ENCODE measurements around the gene FNDC8.
"Not testable (repeated sequence)": the region's sequence is repeated elsewhere in the genome, so short reads cannot be mapped to it uniquely, and the experiment has no call there.

Gene FNDC8

GRCh38 chr17:35121315-35121714, at the start of gene FNDC8:
Gene FNDC8, plus strand, starts transcription at chr17:35121615. Its CDS starts 79 bp downstream, at chr17:35121694.
- DNase-seq (ENCODE audit: low read depth), result no peak

GRCh38 chr17:35073183-35073790, 48.1 kb upstream of the FNDC8 start:
- DNase-seq (ENCODE audit: low read depth), result no peak

GRCh38 chr17:35073991-35074627, 47.3 kb upstream of the FNDC8 start:
- DNase-seq (ENCODE audit: low read depth), result no peak

GRCh38 chr17:35074711-35075707, 46.4 kb upstream of the FNDC8 start:
- DNase-seq (ENCODE audit: low read depth), result no peak

- no peak for DNase-seq (ENCODE audit: low read depth)
Observed at GRCh38 chr17:35076874-35077273, 44.5 kb upstream of the FNDC8 start.

GRCh38 chr17:35079547-35080423, 41.6 kb upstream of the FNDC8 start:
- DNase-seq (ENCODE audit: low read depth), result no peak

GRCh38 chr17:35080536-35080935, 40.9 kb upstream of the FNDC8 start:
- no peak for DNase-seq (ENCODE audit: low read depth)

- DNase-seq (ENCODE audit: low read depth), result no peak
Observed at GRCh38 chr17:35081638-35082037, 39.8 kb upstream of the FNDC8 start.

GRCh38 chr17:35082073-35082657, 39.2 kb upstream of the FNDC8 start:
- DNase-seq (ENCODE audit: low read depth), result peak; percentile 58

GRCh38 chr17:35083071-35083470, 38.3 kb upstream of the FNDC8 start:
- no peak for DNase-seq (ENCODE audit: low read depth)

GRCh38 chr17:35084987-35085386, 36.4 kb upstream of the FNDC8 start:
- DNase-seq (ENCODE audit: low read depth), result no peak

- DNase-seq (ENCODE audit: low read depth), result no peak
Observed at GRCh38 chr17:35086164-35086563, 35.3 kb upstream of the FNDC8 start.

GRCh38 chr17:35086931-35087573, 34.4 kb upstream of the FNDC8 start:
- DNase-seq (ENCODE audit: low read depth), result no peak

GRCh38 chr17:35087731-35088355, 33.6 kb upstream of the FNDC8 start:
- DNase-seq (ENCODE audit: low read depth), result no peak

- no peak for DNase-seq (ENCODE audit: low read depth)
Observed at GRCh38 chr17:35088356-35088880, 33.0 kb upstream of the FNDC8 start.

GRCh38 chr17:35088881-35089585, 32.4 kb upstream of the FNDC8 start:
- DNase-seq (ENCODE audit: low read depth), result peak; percentile 62

- DNase-seq (ENCODE audit: low read depth), result no peak
Observed at GRCh38 chr17:35089586-35090296, 31.7 kb upstream of the FNDC8 start.

- DNase-seq (ENCODE audit: low read depth), result not testable (repeated sequence)
Observed at GRCh38 chr17:35090707-35091106, 30.7 kb upstream of the FNDC8 start.

- DNase-seq (ENCODE audit: low read depth), result peak; percentile 62
Observed at GRCh38 chr17:35094902-35095301, 26.5 kb upstream of the FNDC8 start.
